NCI-H345 treated with DMSO at 0.1 percent for 48 hours (cell line): ENCODE data around the gene CEP135.
"Not testable (repeated sequence)": the region's sequence is repeated elsewhere in the genome, so short reads cannot be mapped to it uniquely, and the experiment has no call there.

Source experiments
- DNase-seq: peaks from one replicate; lab custom pipeline; 2025; ENCODE audit not compliant: unreplicated experiment; lab: John Stamatoyannopoulos, UW

The CEP135 gene

DNA sequence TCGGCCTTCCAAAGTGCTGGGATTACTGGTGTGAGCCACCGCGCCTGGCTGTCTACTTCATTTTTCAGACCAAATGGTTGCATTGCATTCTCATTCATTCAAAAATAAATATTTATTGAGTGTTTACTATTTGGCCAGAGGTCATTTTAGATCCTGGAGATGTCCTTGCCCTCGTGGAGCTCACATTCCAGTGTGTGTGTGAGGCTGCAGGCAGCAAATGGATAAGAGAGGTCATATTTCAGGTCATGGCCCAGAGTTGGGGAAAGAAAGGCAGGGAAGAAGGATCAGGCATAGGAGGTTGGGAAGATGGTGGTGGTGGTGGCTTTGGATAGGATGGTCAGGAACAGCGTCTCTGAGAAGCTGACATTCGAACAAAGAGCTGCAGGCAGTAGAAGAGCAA, 119.1 kb downstream of the CEP135 start:
- DNase-seq: no peak

DNA sequence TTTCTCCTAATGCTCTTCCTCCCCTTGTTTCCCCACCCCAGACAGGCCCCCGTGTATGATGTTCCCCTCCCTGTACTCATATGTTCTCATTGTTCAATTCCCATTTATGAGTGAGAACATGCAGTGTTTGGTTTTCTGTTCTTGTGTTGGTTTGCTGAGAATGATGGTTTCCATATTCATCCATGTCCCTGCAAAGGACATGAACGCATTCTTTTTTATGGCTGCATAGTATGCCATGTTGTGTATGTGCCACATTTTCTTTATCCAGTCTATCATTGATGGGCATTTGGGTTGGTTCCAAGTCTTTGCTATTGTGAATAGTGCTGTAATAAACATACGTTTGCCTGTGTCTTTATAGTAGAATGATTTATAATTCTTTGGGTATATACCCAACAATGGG, 124.0 kb downstream of the CEP135 start:
- not testable (repeated sequence) for DNase-seq

- no peak for DNase-seq
Observed at GRCh38 chr4:56077676-56078075, 128.9 kb downstream of the CEP135 start.

GRCh38 chr4:56078866-56079265, 130.1 kb downstream of the CEP135 start:
- no peak for DNase-seq

DNA sequence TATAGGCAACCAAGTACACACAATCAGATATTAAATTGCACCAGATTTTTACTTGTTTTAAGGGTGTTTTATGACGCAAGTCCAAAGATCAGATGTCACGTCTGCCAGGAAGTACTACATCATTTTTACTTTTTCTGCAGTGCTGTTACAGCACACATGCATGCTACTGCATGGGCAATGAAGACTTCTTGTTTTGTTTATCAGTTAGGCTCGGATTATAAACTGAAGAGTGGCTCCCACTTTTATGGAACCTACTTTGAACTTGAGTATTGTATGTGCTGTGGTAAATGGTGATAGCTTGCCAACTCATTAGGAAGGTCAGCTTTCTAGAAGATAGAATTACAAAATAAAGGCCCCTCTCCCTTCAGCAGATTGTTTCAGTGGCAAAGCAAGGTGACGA, 131.6 kb downstream of the CEP135 start:
- no peak for DNase-seq

DNA sequence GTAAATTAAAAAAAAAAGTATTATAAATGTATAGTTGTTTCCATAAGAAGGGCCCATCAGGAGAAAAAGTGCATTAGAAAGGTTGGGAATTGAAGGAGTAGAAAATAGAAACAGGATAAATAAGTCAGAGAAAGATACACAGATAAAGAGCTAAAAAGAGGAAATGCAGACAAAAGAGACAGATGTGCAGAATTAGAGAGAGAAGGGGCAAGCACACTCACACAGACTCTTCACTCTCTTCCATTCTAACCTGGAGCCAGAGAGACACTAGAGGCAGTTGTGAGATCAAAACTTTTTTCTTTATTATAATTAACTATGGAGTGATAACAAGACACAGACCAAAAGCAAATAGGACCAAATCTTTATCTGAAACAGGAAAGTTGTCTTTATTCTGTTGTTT, 134.1 kb downstream of the CEP135 start:
- DNase-seq: no peak
